ENCODE results near the gene ZNF256. TPM values are rescaled to one million over a fixed set of nuclear protein-coding genes. Genes with fewer than 3 reads are reported as not detected.

ZNF256 gene
- total RNA-seq, 1 experiment from 2014 or later, result not detected

- ChIA-PET RAD21 (ENCODE audit: low non-redundant PET in 1 of 2, low total read pairs in 2 of 2, uncharacterized antibody in 2 of 2, unreplicated experiment in 2 of 2) (no interaction called here), POLR2A (no interaction called here), CTCF (no interaction called here)
- no peak overlapping the region for H3K9ac ChIP-seq (ENCODE audit: low read length)
- H3K4me2 ChIP-seq (ENCODE audit: low read length), result no peak overlapping the region
- no peaks in the 10 kb centered on the region for H3K79me2 ChIP-seq (ENCODE audit: insufficient read depth, low read length)
- no peak overlapping the region for H3K27ac ChIP-seq (ENCODE audit: low read depth, low read length)
- no peaks in the 10 kb centered on the region; a peak in 1 of 4 replicates for H3K9me3 ChIP-seq (ENCODE audit: control insufficient read depth in 1 of 2, insufficient read depth in 1 of 2, low read depth in 1 of 2, low read length in 2 of 2)
- intact Hi-C loops (cut with micrococcal nuclease), result loop anchor here (10.0 kb wide), 1 partner anchor 280 kb away; the partner anchor contains the start of gene ZNF211
- TF ChIP-seq EZH2phosphoT487 (IDR thresholded peaks at IDR 0.05; ENCODE audit: borderline replicate concordance) (no peak), RAD21 (IDR thresholded peaks at IDR 0.05; ENCODE audit: low read depth) (no peak), SP1 (IDR thresholded peaks at IDR 0.05; ENCODE audit: low read depth) (no peak), REST (IDR thresholded peaks at IDR 0.05; ENCODE audit: low read depth) (no peak), SIN3A (IDR thresholded peaks at IDR 0.05; ENCODE audit: low read depth) (no peak), POLR2AphosphoS5 (IDR thresholded peaks at IDR 0.05; ENCODE audit: low read depth, low read length) (no peak), TCF7L2 (IDR thresholded peaks at IDR 0.05; ENCODE audit: borderline replicate concordance, extremely low read depth, insufficient read depth, insufficient read length) (no peak), SRF (IDR thresholded peaks at IDR 0.05; ENCODE audit: low read depth) (no peak), EGR1 (IDR thresholded peaks at IDR 0.05; ENCODE audit: low read depth) (no peak), CEBPB (IDR thresholded peaks at IDR 0.05; ENCODE audit: low read depth) (no peak)
- no peaks in the 10 kb centered on the region for H3K27me3 ChIP-seq (ENCODE audit: insufficient read depth, low read length)
- H3K36me3 ChIP-seq (ENCODE audit: control insufficient read depth in 1 of 2, insufficient read depth in 2 of 2, low read length in 2 of 2), result peaks cover 3 to 9% of the 10 kb centered on the region in 2 experiments; a peak in 3 of 4 replicates
- H2AFZ ChIP-seq (ENCODE audit: low read depth, low read length, poor library complexity, severe bottlenecking), result no peak overlapping the region
- no peaks in the 10 kb centered on the region for H4K20me1 ChIP-seq (ENCODE audit: insufficient read depth)
- H3K4me3 ChIP-seq (replicated peaks in 1 of 2; ENCODE audit: low read depth in 1 of 2, low read length in 2 of 2), result no peak overlapping the region
- ATAC-seq (no peak), DNase-seq (ENCODE audit: low read depth, low spot score) (no peak)
- H3K9me2 ChIP-seq (ENCODE audit: insufficient read depth), result no peaks in the 10 kb centered on the region
- H3K4me1 ChIP-seq (ENCODE audit: control insufficient read depth in 1 of 2, insufficient read depth in 2 of 2, low read length in 2 of 2), result peaks cover 0 to 6% of the 10 kb centered on the region in 2 experiments; a peak in 1 of 4 replicates
- BruUV-seq (replicated peaks), result no TSS peak
Measured at GRCh38 chr19:57914531-57914930, 33.0 kb downstream of the ZNF256 start.
